ENCODE measurements around the gene MBD5.
"Not testable (repeated sequence)": the region's sequence is repeated elsewhere in the genome, so short reads cannot be mapped to it uniquely, and the experiment has no call there.

MBD5 gene

GRCh38 chr2:147980940-147981528 is 39.9 kb upstream of the MBD5 start:
- no peaks in the 10 kb centered on the region for H3K27me3 ChIP-seq (ENCODE audit: insufficient read depth, low read length, poor library complexity)
- no peak overlapping the region for H2AFZ ChIP-seq (ENCODE audit: low read depth, low read length)
- no peaks in the 10 kb centered on the region for H3K9me3 ChIP-seq (ENCODE audit: insufficient read depth, low read length, severe bottlenecking)
- no peak for ATAC-seq (ENCODE audit: insufficient read depth, low read depth)
- no peak overlapping the region for H3K4me2 ChIP-seq (ENCODE audit: insufficient read depth, low read length)
- no peak overlapping the region for H3K4me3 ChIP-seq (ENCODE audit: low read depth in 1 of 2, low read length in 2 of 2)
- peaks cover 21% of the 10 kb centered on the region for H4K20me1 ChIP-seq (ENCODE audit: insufficient read depth, low read length)
- no peak overlapping the region for H3K9ac ChIP-seq (ENCODE audit: low read depth, low read length)
- no peaks in the 10 kb centered on the region for H3K36me3 ChIP-seq (ENCODE audit: insufficient read depth, low read length)
- no peak for TF ChIP-seq EZH2 (IDR thresholded peaks at IDR 0.05; ENCODE audit: borderline replicate concordance, low read depth, low read length, severe bottlenecking)
- no peak for TF ChIP-seq CTCF (IDR thresholded peaks at IDR 0.05; ENCODE audit: borderline replicate concordance, extremely low read depth, low read length, poor library complexity, severe bottlenecking)
- H3K4me1 ChIP-seq (ENCODE audit: insufficient read depth, low read length): no peaks in the 10 kb centered on the region
- no peak overlapping the region for H3K27ac ChIP-seq (ENCODE audit: low read length)
- no peak for DNase-seq
- H3K79me2 ChIP-seq (ENCODE audit: insufficient read depth, low read length): peaks cover 67% of the 10 kb centered on the region

GRCh38 chr2:147989102-147989501 is 31.8 kb upstream of the MBD5 start:
- H4K20me1 ChIP-seq (ENCODE audit: insufficient read depth, low read length): peaks cover 18% of the 10 kb centered on the region; the same call in 1 of the 2 replicates
- H3K9me3 ChIP-seq (ENCODE audit: insufficient read depth, low read length, severe bottlenecking): no peaks in the 10 kb centered on the region
- no peak overlapping the region for H3K9ac ChIP-seq (ENCODE audit: low read depth, low read length)
- ATAC-seq (ENCODE audit: insufficient read depth, low read depth): no peak
- H3K36me3 ChIP-seq (ENCODE audit: insufficient read depth, low read length): no peaks in the 10 kb centered on the region
- H3K4me3 ChIP-seq (ENCODE audit: low read depth in 1 of 2, low read length in 2 of 2): no peak overlapping the region
- peaks cover 60% of the 10 kb centered on the region for H3K79me2 ChIP-seq (ENCODE audit: insufficient read depth, low read length)
- no peak overlapping the region for H3K27ac ChIP-seq (ENCODE audit: low read length)
- TF ChIP-seq EZH2 (IDR thresholded peaks at IDR 0.05; ENCODE audit: borderline replicate concordance, low read depth, low read length, severe bottlenecking) (no peak), CTCF (IDR thresholded peaks at IDR 0.05; ENCODE audit: borderline replicate concordance, extremely low read depth, low read length, poor library complexity, severe bottlenecking) (no peak)
- no peak overlapping the region for H3K4me2 ChIP-seq (ENCODE audit: insufficient read depth, low read length)
- H3K4me1 ChIP-seq (ENCODE audit: insufficient read depth, low read length): no peaks in the 10 kb centered on the region
- DNase-seq: no peak
- no peak overlapping the region for H2AFZ ChIP-seq (ENCODE audit: low read depth, low read length)
- H3K27me3 ChIP-seq (ENCODE audit: insufficient read depth, low read length, poor library complexity): no peaks in the 10 kb centered on the region

- Histone ChIP-seq H3K9me3 (ENCODE audit: insufficient read depth, low read length, severe bottlenecking) (no peaks in the 10 kb centered on the region), H2AFZ (ENCODE audit: low read depth, low read length) (no peak overlapping the region), H3K4me1 (ENCODE audit: insufficient read depth, low read length) (no peaks in the 10 kb centered on the region), H4K20me1 (ENCODE audit: insufficient read depth, low read length) (peaks cover 18% of the 10 kb centered on the region; the same call in 1 of the 2 replicates), H3K27me3 (ENCODE audit: insufficient read depth, low read length, poor library complexity) (no peaks in the 10 kb centered on the region), H3K79me2 (ENCODE audit: insufficient read depth, low read length) (peaks cover 63% of the 10 kb centered on the region), H3K9ac (ENCODE audit: low read depth, low read length) (no peak overlapping the region), H3K27ac (ENCODE audit: low read length) (no peak overlapping the region), H3K36me3 (ENCODE audit: insufficient read depth, low read length) (no peaks in the 10 kb centered on the region), H3K4me3 (ENCODE audit: low read depth in 1 of 2, low read length in 2 of 2) (no peak overlapping the region), H3K4me2 (ENCODE audit: insufficient read depth, low read length) (no peak overlapping the region)
- TF ChIP-seq EZH2 (IDR thresholded peaks at IDR 0.05; ENCODE audit: borderline replicate concordance, low read depth, low read length, severe bottlenecking) (no peak), CTCF (IDR thresholded peaks at IDR 0.05; ENCODE audit: borderline replicate concordance, extremely low read depth, low read length, poor library complexity, severe bottlenecking) (peak; percentile 71)
- DNase-seq (no peak), ATAC-seq (ENCODE audit: insufficient read depth, low read depth) (peak; percentile 76)
Measured at GRCh38 chr2:147989809-147990403, 31.0 kb upstream of the MBD5 start.

- not testable (repeated sequence) for ATAC-seq (ENCODE audit: insufficient read depth, low read depth); H3K9ac ChIP-seq (ENCODE audit: low read depth, low read length); DNase-seq; H3K9me3 ChIP-seq (ENCODE audit: insufficient read depth, low read length, severe bottlenecking); H3K27ac ChIP-seq (ENCODE audit: low read length); H3K4me1 ChIP-seq (ENCODE audit: insufficient read depth, low read length); H3K4me3 ChIP-seq (ENCODE audit: low read depth in 1 of 2, low read length in 2 of 2); H3K27me3 ChIP-seq (ENCODE audit: insufficient read depth, low read length, poor library complexity); H3K36me3 ChIP-seq (ENCODE audit: insufficient read depth, low read length); H2AFZ ChIP-seq (ENCODE audit: low read depth, low read length); H3K4me2 ChIP-seq (ENCODE audit: insufficient read depth, low read length)
- Histone ChIP-seq H3K79me2 (ENCODE audit: insufficient read depth, low read length) (peaks cover 74% of the 10 kb centered on the region), H4K20me1 (ENCODE audit: insufficient read depth, low read length) (peaks cover 15% of the 10 kb centered on the region; the same call in 1 of the 2 replicates)
Measured at GRCh38 chr2:147994965-147995364, 25.9 kb upstream of the MBD5 start.
